OCI-M2 (cell line): ENCODE measurements around the gene OXCT1.

Source experiments
- DNase-seq: peaks from one replicate; lab custom pipeline; 2025; ENCODE audit not compliant: unreplicated experiment; lab: John Stamatoyannopoulos, UW

Gene OXCT1

DNA sequence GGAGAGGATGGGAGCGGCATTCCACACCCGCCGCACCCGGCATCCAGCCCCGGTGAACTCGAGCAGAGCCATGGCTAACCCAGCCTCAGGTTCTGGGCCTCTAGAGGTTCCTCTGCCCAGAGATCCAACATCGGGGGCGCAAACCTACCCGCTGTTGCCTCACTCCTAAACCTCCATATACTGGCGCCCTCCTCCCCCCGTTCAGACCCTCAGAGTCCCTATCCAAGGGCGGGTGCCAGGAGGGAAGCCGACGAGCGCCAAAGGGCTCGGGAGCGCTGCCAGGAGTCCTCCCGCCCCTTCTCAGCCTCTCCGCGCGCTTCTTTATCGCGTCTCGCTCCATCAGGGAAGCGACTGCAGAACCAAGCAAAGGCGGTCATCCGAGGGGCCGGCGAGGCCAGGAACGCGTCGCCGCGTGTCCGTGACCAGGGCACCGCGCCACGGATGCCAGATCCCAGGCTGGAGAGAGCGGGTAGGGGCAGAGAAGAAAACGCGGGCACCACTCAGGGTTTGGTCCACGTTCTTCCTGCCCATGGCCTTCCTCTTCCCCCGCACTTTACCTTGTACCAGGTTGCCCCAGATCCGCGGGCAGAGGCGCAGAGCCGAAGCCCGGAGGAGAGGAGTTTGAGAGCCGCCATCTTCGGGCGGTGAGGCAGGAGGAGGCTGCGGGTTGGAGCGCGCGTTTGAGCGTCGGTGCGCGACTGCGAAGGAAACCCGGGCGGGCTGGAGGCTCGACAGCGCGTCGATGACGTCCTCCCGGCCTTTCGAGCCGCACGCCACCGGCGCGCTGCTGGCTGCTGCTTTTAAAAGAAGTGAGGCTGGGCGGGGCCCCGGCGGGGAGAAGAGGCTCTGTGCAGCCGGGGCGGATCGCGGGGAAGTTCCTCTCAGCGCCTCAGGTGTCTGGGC is at the start of gene OXCT1:
TSS of gene OXCT1 (minus strand) at position 702 of the 903 bp plus-strand sequence. CDS start at position 635, 67 bp downstream.
- no peak for DNase-seq

DNA sequence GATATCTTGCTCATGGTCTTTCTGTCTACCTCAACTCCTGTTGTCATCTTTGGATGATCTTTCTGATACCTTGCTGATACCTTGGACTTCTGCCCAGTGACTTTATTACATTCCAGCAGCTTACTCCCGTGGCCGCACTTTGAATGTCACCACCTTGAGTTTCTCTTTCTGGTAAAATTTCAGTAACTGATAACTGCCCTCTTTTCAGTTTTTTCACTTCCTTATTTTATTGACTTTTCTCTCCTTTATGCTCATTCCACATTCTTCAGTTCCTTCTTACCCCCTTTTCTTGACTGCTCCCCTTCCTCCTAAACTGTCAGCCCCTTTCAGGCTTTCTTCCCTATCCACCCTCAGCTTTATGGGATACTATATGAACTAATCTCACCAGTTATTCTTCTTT is 47.9 kb upstream of the OXCT1 start:
- DNase-seq = no peak

- no peak for DNase-seq
These were observed 38.3 kb upstream of the OXCT1 start for GRCh38 chr5:41908374-41909079.

DNA sequence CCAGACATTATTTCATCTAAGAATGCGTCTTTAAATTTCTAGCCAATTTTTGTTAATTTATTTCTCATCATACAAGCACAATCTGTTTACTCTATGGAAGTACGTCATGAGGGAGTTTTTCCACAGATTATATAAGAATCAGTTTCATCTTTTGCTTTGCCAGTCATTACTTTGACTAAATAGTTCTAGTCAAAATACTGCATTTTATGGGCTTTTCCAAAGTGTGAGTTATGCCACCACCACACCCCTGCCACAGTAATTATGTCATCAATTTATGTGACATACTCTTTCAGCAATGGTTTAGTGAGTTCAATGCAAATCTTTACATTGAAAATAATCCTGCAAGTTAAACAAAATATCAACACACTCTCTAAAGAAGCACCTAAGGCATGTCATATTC is 35.9 kb upstream of the OXCT1 start:
- no peak for DNase-seq

DNA sequence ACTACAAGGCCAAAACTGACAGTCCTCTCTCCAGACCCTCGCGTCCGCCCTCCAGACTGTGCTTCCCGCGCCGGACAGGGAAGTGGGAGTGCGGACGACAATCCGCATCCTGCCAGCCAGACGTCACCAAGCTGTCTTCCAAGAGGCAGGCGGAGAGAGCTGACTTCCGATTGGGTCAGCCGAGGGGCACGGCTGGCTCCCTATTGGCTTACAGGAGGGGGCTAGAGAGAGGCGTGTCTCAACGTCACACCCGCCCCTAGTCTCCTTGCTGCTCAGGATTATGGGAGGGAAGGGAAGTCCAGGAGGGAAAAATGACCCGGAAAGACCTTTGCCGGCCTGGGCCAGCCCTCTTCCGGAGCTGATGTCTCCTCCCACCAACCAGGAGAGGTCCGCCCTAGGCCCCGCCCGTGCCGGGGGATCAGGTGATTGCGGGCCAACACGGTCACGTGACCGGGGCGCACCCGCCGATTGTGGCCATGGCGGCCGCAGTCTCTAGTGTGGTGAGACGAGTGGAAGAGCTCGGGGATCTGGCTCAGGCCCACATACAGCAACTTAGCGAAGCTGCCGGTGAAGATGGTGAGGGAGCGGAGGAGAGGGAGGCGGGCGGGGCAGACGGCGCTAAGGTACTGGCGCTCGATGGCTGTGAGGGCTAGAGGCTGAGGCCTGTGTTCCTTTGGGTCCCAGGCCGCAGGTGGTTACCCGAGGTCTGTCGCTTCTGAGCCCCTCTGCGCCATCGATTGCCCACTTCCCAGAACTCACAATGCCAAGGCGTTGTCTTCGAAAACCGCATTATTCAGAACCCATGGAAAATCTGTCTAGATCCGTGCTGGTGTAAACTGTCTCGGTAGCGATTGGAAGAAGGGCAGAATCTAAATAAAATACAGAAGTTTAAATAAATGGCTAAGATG is 33.9 kb upstream of the OXCT1 start, which contains the start of gene RIMOC1:
TSS of gene RIMOC1 (plus strand) at position 453 of the 908 bp plus-strand sequence. CDS start at position 477, 24 bp downstream.
- DNase-seq = peak; percentile 63

- DNase-seq = no peak
These were observed 33.2 kb upstream of the OXCT1 start for GRCh38 chr5:41903382-41903891.

- no peak for DNase-seq
These were observed 26.0 kb upstream of the OXCT1 start for GRCh38 chr5:41896230-41896629.

GRCh38 chr5:41893074-41893851 is 23.0 kb upstream of the OXCT1 start:
- DNase-seq = no peak

- no peak for DNase-seq
These were observed 21.8 kb upstream of the OXCT1 start for GRCh38 chr5:41892031-41892430.

GRCh38 chr5:41891066-41891707 is 21.0 kb upstream of the OXCT1 start:
- no peak for DNase-seq

- DNase-seq = no peak
These were observed 15.1 kb upstream of the OXCT1 start for GRCh38 chr5:41885286-41885685.

DNA sequence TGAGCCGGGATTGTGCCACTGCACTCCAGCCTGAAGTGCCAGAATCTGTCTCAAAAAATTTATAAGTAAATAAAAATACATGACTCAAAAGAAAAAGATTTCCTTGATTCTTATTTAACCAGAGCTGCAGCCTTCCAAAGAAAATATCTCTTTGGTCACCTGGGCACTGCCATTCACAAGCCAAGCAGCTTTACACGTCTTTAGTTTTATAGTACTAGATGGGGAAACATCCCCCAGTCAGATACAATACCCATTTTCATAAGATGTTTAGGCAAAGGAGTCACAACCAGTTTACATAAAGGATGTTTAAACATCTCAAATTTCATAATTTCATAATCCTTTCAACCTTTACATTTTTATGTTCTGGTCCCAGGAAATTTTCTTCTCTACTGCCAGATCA is 13.7 kb upstream of the OXCT1 start:
- DNase-seq = no peak

- DNase-seq = no peak
These were observed 13.0 kb upstream of the OXCT1 start for GRCh38 chr5:41883243-41883642.

DNA sequence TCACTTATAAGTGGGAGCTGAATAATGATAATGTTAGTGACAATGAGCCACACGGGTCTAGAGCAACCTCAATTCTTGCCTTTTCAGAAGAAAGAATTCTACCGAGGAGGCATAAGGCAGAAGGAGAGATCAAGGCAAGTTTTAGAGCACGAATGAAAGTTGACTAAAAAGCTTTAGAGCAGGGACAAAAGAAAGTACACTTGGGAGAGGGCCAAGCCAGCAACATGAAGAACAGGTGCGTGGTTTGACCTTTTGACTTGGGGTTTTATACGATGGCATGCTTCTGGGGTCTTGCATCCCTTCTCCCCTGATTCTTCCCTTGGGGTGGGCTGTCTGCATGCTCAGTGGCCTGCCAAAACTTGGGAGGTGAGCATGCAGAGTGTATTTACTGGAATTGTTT is 12.5 kb upstream of the OXCT1 start:
- DNase-seq = no peak

- no peak for DNase-seq
These were observed 8.6 kb upstream of the OXCT1 start for GRCh38 chr5:41878643-41879478.

DNA sequence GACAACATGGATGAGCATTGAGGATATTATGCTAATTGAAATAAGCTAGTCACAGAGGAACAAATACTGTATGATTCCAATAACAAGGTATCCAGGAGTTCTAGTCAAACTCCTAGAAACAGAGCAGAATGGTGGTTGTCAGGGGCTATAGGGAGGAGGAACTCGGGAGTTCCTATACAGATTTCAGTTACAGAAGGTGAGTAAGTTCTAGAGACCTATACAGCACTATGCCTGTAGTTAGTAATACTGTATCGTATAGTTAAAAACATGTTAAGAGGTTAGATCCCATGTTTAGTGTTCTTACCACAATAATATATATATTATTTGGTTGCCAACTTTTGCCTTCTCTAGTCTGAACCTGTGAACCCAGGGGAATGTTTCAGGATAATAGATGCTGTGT is 7.9 kb upstream of the OXCT1 start:
- no peak for DNase-seq

GRCh38 chr5:41877408-41877807 is 7.2 kb upstream of the OXCT1 start:
- no peak for DNase-seq

- no peak for DNase-seq
These were observed 6.5 kb upstream of the OXCT1 start for GRCh38 chr5:41876678-41877077.

- no peak for DNase-seq
These were observed 4.9 kb upstream of the OXCT1 start for GRCh38 chr5:41875121-41875520.
